Raji (cell line): ENCODE measurements around the gene NUP210.

Source experiments
- POLR2A ChIP-seq: IDR thresholded peaks from 2 replicates; pipeline ENCODE4 v1.6.1; 2011; ENCODE audit warnings: low read depth, low read length, control low read depth; ENCODE audit not compliant: insufficient read depth

The NUP210 gene

GRCh38 chr3:13399603-13400002, 20.5 kb downstream of the NUP210 start:
- no peak for TF ChIP-seq POLR2A

- no peak for TF ChIP-seq POLR2A
These were observed 22.8 kb downstream of the NUP210 start for GRCh38 chr3:13397316-13397715.

- TF ChIP-seq POLR2A, result no peak
These were observed 25.8 kb downstream of the NUP210 start for GRCh38 chr3:13394363-13394762.

- no peak for TF ChIP-seq POLR2A
These were observed 26.4 kb downstream of the NUP210 start for GRCh38 chr3:13393427-13394360.

GRCh38 chr3:13391308-13391707, 28.8 kb downstream of the NUP210 start:
- TF ChIP-seq POLR2A, result no peak

DNA sequence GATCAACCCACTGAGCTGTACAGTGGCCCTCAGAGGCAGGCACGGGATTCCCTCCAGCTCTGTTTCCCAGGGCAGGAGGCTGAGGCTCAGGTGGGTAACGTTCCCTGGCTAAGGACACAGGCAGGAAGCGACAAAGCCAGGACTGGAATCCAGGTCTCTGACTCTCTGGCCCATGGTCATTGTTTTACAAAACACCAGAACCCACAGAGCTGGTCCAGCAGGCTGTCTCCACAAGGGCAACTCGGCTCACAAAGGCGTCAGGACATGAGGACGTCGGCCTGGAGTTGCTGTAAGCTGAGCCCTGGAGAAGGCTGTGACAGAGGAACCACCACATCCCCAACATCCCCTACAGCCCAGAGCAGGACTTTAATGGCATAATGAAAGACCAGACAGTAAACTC, 30.7 kb downstream of the NUP210 start:
- TF ChIP-seq POLR2A, result no peak

- no peak for TF ChIP-seq POLR2A
These were observed 31.3 kb downstream of the NUP210 start for GRCh38 chr3:13388816-13389215.

GRCh38 chr3:13385373-13385965, 34.7 kb downstream of the NUP210 start:
- no peak for TF ChIP-seq POLR2A

DNA sequence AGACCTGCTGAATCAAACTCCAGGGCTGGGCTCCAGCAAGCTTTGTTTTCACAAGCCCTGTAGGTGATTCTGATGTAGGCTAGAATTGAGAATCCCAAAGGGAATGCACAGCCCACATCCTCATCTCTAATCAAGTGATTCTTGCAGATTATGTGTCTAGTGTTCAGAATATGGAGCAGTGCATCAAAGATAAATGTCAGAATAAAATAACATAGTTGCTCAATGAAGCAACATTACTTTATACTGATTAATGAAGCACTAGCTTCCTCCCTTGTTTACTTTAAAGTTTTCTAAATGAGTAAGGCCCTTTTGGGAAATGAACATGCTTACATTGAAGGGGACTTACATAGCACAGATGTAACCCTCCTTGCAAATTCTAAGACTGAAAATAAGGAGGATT, 39.2 kb downstream of the NUP210 start:
- no peak for TF ChIP-seq POLR2A

DNA sequence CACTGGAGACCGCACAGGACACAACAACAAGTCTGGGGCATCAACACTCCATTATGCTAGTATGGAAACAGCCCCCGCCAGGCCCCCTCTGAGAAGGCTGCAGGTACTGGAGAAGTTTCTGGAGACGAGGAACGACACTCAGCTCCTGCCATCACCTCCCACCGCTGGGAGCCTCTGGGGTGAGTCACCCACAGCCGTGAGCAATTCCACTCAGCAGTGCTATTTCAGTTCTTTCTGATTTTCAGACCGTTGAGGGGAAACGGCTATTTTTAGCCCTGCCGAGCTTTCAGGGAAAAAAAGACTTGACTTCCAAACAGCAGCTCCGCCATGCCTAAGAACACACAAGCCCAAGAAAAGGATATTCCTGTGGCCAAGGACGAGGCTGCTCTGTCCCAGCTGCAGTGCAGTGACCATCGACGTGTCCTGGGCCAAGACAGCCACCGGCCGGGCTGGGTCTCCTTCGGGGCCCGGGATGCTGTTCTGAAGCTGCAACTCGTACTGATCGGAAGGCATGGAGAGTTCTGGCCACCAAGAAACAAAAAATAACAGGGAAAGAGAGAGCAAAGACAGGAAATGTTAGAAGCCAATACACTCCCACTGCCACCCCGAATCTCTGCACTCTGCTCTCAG, 40.8 kb downstream of the NUP210 start:
- no peak for TF ChIP-seq POLR2A

DNA sequence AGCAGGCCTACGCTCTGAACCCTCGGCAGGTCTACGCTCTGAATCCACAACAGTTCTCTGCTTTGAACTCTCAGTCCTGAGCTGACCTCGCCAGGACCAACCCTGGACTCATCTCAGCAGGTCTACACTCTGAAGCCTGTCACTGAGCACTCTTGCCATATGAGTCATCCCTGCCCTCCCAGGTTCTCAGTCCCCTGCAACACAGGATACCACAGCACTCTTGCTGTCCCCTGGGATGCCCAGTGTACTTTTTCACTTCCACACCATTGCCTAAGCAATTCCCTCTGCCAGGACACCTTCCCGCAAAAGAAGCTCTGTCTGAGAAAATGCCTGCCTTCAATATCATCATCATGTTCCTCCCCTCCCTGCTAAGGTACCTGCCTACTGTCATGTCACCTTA, 42.0 kb downstream of the NUP210 start:
- no peak for TF ChIP-seq POLR2A

- TF ChIP-seq POLR2A, result no peak
These were observed 43.1 kb downstream of the NUP210 start for GRCh38 chr3:13377021-13377420.

DNA sequence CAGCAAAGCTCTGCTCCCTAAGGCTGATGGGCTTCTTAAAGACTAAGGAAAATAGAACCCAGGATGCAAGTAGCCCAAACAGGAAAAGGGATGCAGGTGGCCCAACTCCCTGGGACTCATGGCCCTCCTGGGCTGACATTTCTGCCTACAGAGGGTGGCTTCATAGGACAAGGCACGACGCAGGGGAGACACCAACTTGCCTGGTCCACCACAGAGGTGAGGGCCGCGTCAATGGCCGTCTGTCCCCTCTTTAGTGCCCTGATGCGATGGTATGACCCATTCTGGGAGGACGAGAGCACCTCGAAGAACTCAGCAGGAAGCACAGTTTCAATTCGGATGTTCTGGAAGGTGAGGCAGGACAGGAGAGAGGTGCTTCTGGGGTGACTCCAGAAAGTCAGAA, 44.0 kb downstream of the NUP210 start:
- TF ChIP-seq POLR2A, result no peak

DNA sequence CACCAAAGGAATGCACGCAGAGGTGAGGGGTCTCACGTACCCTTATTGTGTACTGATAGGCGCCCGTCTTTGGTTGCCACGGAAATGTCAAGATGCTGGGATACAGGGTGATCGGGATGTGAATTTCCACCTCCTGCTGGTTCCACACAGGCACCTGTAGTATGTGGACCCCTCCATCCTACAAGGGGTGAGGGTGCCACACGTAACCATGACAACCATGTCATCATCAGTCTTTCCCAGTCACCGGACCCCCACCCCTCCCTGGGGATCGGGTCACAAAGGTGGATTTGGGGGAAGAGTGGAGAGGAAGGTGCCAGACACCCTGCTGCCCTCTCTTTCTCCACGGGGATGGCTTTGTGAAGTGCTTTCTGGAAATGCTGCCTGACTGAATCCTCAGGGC, 44.7 kb downstream of the NUP210 start:
- no peak for TF ChIP-seq POLR2A

DNA sequence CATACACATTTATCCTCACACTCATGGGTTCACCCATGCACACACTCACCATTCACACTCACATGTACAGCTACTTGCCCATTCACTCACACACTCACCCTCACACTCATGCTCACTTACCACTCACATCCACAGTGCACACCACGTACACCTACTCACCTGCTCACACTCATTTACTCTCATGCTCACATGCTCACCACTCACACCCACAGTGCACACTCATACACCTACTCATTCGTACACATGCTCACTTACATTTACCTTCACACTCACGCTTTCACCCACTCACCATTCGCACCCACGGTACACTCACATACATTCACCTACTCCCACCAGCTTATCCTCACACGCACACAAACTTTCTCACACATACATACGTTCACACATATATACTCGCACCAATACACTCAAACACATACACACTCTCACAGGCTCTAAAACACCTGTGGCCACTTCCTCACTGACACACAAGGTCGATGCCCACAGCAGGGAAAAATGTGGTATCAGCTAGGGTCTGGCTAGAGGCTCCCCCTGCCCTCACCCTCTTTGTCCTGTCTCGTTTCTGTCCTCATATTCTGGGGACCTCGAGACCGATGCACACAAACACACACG, 46.0 kb downstream of the NUP210 start:
- TF ChIP-seq POLR2A, result no peak
